Endothelial cell of umbilical vein (primary cell): Measurements from ENCODE around the gene PTPN20.

Experiments
- CTCF ChIP-seq, 2 donors: IDR thresholded peaks; 1 replicate in 1 of 2; 2 replicates in 1 of 2; pipeline ENCODE4 v1.5.1; 2011; ENCODE audit warnings: low read length in 2 of 2, mild to moderate bottlenecking in 2 of 2, moderate library complexity in 2 of 2, control low read depth in 1 of 2, inconsistent platforms in 1 of 2, low read depth in 1 of 2; ENCODE audit not compliant: insufficient read depth in 1 of 2; ENCODE audit errors: extremely low read depth in 1 of 2
- EZH2 ChIP-seq: IDR thresholded peaks from 2 replicates; pipeline ENCODE4 v1.6.1; 2012; ENCODE audit warnings: borderline replicate concordance, low read depth, mild to moderate bottlenecking, moderate library complexity, low read length, inconsistent platforms; ENCODE audit not compliant: severe bottlenecking
- GATA2 ChIP-seq: IDR thresholded peaks from 2 replicates; pipeline ENCODE4 v1.7.0; 2011; ENCODE audit warnings: low read depth, mild to moderate bottlenecking, moderate library complexity, mixed read lengths, low read length; ENCODE audit not compliant: insufficient read length, insufficient read depth
- JUN ChIP-seq: IDR thresholded peaks from 2 replicates; pipeline ENCODE4 v1.6.1; 2011; ENCODE audit warnings: borderline replicate concordance, low read depth; ENCODE audit not compliant: insufficient read length, insufficient read depth
- MAX ChIP-seq: IDR thresholded peaks from 2 replicates; pipeline ENCODE4 v1.6.1; 2011; ENCODE audit not compliant: insufficient read depth, insufficient read length
- MYC ChIP-seq: IDR thresholded peaks from one replicate; pipeline ENCODE4 v1.6.1; 2011; ENCODE audit warnings: mild to moderate bottlenecking, low read depth, low read length
- POLR2A ChIP-seq: IDR thresholded peaks from 2 replicates; pipeline ENCODE4 v1.6.1; 2012; ENCODE audit warnings: low read depth, mild to moderate bottlenecking, control low read depth, low read length
- POLR2AphosphoS5 ChIP-seq: IDR thresholded peaks from 2 replicates; pipeline ENCODE4 v1.6.1; 2012; ENCODE audit warnings: low read depth, mild to moderate bottlenecking, control low read depth, low read length, moderate library complexity; ENCODE audit not compliant: insufficient read depth

- TF ChIP-seq POLR2AphosphoS5: no peak
- TF ChIP-seq CTCF (IDR thresholded peaks at IDR 0.05; ENCODE audit: extremely low read depth in 1 of 2, insufficient read depth in 1 of 2, low read depth in 1 of 2, low read length in 2 of 2): no peak
- no peak for TF ChIP-seq MYC
- TF ChIP-seq EZH2: no peak
- TF ChIP-seq GATA2: no peak
- no peak for TF ChIP-seq MAX
- no peak for TF ChIP-seq POLR2A
- TF ChIP-seq JUN: no peak
These were observed 114.0 kb downstream of the PTPN20 start for GRCh38 chr10:47025253-47025539.
